A549 (cell line): ENCODE measurements around the gene IP6K3.

ENCODE experiments used
- CEBPB ChIP-seq, 2 experiments: fragments of >200 bp in 1 of 2; sonication (Bioruptor Twin) in 1 of 2; formaldehyde crosslinking in 1 of 2; IDR thresholded peaks; 2 replicates each; pipeline ENCODE4 v1.6.1; 2012 to 2016
- E2F6 ChIP-seq: IDR thresholded peaks from 2 replicates; pipeline ENCODE4 v1.6.1; 2012; ENCODE audit warnings: low read depth, borderline replicate concordance
- ELK1 ChIP-seq: fragments of 150-350 bp; IDR thresholded peaks from 2 replicates; pipeline ENCODE4 v1.6.1; 2014; ENCODE audit warnings: low read depth, mild to moderate bottlenecking, low read length
- JUN ChIP-seq, 2 experiments: fragments of >200 bp; sonication (Bioruptor Twin); formaldehyde crosslinking; IDR thresholded peaks; 2 replicates in 1 of 2; 3 replicates in 1 of 2; pipeline ENCODE4 v1.6.1; 2016 to 2017

- TF ChIP-seq ELK1 = no peak
- TF ChIP-seq CEBPB (IDR thresholded peaks at IDR 0.05) = no peak
- TF ChIP-seq E2F6 = no peak
- no peak for TF ChIP-seq JUN (IDR thresholded peaks at IDR 0.05)
Measured at GRCh38 chr6:33785778-33786177, 39.1 kb upstream of the IP6K3 start.
